ENCODE measurements around the gene LCN2.
"Not testable (repeated sequence)": the region's sequence is repeated elsewhere in the genome, so short reads cannot be mapped to it uniquely, and the experiment has no call there.

LCN2 gene

DNA sequence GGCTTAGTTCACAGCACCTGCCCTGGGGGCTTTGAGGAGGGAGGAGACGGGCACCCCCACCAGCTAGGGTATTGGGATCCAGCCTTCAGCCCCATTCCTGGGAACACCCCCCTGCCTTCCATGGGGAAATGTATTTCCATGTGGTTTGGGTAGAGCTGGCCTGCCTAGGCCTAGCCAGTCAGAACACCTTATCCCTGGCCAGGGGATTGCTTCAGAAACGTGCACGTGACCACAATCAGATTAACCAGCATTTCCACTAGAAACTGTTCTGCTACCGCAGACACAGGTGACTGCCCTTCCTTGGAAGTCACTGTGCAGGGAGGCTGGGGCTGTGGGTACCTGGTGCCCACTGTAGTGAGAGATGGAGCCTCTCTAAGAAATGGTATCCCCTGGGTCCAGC is 24.8 kb downstream of the LCN2 start:
- no peak overlapping the region for H3K27ac ChIP-seq
- TF ChIP-seq, protein P1, sequence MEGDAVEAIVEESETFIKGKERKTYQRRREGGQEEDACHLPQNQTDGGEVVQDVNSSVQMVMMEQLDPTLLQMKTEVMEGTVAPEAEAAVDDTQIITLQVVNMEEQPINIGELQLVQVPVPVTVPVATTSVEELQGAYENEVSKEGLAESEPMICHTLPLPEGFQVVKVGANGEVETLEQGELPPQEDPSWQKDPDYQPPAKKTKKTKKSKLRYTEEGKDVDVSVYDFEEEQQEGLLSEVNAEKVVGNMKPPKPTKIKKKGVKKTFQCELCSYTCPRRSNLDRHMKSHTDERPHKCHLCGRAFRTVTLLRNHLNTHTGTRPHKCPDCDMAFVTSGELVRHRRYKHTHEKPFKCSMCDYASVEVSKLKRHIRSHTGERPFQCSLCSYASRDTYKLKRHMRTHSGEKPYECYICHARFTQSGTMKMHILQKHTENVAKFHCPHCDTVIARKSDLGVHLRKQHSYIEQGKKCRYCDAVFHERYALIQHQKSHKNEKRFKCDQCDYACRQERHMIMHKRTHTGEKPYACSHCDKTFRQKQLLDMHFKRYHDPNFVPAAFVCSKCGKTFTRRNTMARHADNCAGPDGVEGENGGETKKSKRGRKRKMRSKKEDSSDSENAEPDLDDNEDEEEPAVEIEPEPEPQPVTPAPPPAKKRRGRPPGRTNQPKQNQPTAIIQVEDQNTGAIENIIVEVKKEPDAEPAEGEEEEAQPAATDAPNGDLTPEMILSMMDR (conservative IDR thresholded peaks at IDR 0.05) = no peak

GRCh38 chr9:128175102-128175563 is 25.9 kb downstream of the LCN2 start:
- TF ChIP-seq, protein P1 (conservative IDR thresholded peaks at IDR 0.05) = no peak
- no peak overlapping the region for H3K27ac ChIP-seq

- TF ChIP-seq, protein P1 (conservative IDR thresholded peaks at IDR 0.05) = no peak
- H3K27ac ChIP-seq = no peak overlapping the region
Observed at GRCh38 chr9:128175726-128176125, 26.5 kb downstream of the LCN2 start.

GRCh38 chr9:128178806-128179431 is 29.7 kb downstream of the LCN2 start:
- H3K27ac ChIP-seq = no peak overlapping the region
- TF ChIP-seq, protein P1 (conservative IDR thresholded peaks at IDR 0.05) = no peak

- no peak overlapping the region for H3K27ac ChIP-seq
- TF ChIP-seq, protein P1 (conservative IDR thresholded peaks at IDR 0.05) = no peak
Observed at GRCh38 chr9:128180001-128180400, 30.7 kb downstream of the LCN2 start.

DNA sequence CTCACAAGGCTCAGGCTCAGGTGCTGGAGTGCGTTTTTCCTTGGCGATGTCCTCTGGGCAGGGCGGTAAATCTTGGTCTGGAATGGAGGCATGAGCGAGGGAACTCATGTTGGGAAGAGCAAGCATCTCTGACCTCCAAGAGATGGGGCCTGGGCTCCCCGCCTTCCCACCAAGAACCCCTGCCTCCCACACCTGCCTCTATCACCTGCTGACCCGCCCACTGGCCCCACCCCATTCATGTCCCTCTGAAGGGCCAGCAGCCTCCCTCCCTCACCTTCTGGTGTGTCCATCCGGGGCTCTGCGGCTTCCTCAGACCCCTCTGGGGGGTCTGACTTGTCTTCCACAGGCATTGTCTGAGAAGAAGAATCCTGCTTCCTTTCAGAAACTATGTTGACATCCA is 31.2 kb downstream of the LCN2 start:
- no peak overlapping the region for H3K27ac ChIP-seq
- TF ChIP-seq, protein P1 (conservative IDR thresholded peaks at IDR 0.05) = no peak

- TF ChIP-seq, protein P1 (conservative IDR thresholded peaks at IDR 0.05) = peak; percentile 71
- H3K27ac ChIP-seq = not testable (repeated sequence)
Observed at GRCh38 chr9:128181480-128181879, 32.2 kb downstream of the LCN2 start.
